ENCODE results near the gene GLIS1. TPM values are rescaled to one million over a fixed set of nuclear protein-coding genes. Genes with fewer than 3 reads are reported as not detected.

Gene GLIS1
- total RNA-seq, 2 experiments from 2014 or later: not detected

DNA sequence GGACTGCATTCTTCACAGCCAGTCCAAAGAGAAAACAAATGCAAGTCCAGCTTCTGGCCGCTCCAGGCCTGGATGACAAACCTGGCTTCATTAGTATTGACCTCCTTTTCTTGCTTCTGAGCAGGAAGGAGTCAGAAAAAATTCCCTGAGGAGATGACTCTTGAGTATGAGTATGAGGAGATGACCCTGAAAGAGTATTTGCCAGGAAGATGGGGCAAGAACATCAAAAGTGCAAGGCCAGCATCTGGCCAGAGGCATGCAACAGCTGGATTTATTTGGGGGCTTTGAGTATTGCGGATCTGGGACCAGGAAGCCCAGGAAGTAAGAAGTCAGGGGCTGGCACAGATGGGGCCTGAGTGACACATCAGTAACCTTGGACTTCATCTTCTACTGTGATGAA, 113.9 kb downstream of the GLIS1 start:
- Mint-ChIP-seq H3K36me3 (ENCODE audit: low read depth) (no peaks in the 10 kb centered on the region), H3K27me3 (no peaks in the 10 kb centered on the region), H3K9me3 (no peaks in the 10 kb centered on the region), H3K4me1 (ENCODE audit: low read depth) (no peaks in the 10 kb centered on the region), H3K4me3 (no peak overlapping the region), H3K27ac (no peak overlapping the region)
- ChIA-PET CTCF (no interaction called here), POLR2A (no interaction called here)
- TF ChIP-seq, protein P1, sequence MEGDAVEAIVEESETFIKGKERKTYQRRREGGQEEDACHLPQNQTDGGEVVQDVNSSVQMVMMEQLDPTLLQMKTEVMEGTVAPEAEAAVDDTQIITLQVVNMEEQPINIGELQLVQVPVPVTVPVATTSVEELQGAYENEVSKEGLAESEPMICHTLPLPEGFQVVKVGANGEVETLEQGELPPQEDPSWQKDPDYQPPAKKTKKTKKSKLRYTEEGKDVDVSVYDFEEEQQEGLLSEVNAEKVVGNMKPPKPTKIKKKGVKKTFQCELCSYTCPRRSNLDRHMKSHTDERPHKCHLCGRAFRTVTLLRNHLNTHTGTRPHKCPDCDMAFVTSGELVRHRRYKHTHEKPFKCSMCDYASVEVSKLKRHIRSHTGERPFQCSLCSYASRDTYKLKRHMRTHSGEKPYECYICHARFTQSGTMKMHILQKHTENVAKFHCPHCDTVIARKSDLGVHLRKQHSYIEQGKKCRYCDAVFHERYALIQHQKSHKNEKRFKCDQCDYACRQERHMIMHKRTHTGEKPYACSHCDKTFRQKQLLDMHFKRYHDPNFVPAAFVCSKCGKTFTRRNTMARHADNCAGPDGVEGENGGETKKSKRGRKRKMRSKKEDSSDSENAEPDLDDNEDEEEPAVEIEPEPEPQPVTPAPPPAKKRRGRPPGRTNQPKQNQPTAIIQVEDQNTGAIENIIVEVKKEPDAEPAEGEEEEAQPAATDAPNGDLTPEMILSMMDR (IDR thresholded peaks at IDR 0.05): no peak
- DNase-seq (no peak), ATAC-seq (no peak)
- intact Hi-C loops (cut with micrococcal nuclease): no loop called here

DNA sequence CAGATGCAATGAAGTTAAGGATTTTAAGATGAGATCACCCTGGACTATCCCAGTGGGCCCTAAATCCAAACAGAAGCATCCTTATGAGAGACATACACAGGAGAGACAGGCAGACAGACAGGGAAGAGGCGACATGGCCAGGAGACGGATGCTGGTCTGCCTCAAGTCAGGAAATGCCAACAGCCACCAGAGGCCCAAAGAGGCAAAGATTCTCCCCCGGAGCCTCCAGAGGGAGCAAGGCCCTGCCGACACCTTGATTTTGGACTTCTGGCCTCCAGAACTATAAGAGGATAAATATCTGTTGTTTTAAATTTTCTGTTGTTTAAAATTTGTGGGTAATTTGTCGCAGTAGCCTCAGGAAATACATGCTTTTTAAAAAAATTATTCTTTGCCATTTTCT, 116.4 kb downstream of the GLIS1 start:
- intact Hi-C loops (cut with micrococcal nuclease): no loop called here
- Mint-ChIP-seq H3K4me3 (no peak overlapping the region), H3K36me3 (ENCODE audit: low read depth) (no peaks in the 10 kb centered on the region), H3K27ac (no peak overlapping the region), H3K27me3 (no peaks in the 10 kb centered on the region), H3K9me3 (no peaks in the 10 kb centered on the region), H3K4me1 (ENCODE audit: low read depth) (no peaks in the 10 kb centered on the region)
- DNase-seq (no peak), ATAC-seq (no peak)
- TF ChIP-seq, protein P1 (IDR thresholded peaks at IDR 0.05): no peak
- ChIA-PET POLR2A (no interaction called here), CTCF (no interaction called here)

DNA sequence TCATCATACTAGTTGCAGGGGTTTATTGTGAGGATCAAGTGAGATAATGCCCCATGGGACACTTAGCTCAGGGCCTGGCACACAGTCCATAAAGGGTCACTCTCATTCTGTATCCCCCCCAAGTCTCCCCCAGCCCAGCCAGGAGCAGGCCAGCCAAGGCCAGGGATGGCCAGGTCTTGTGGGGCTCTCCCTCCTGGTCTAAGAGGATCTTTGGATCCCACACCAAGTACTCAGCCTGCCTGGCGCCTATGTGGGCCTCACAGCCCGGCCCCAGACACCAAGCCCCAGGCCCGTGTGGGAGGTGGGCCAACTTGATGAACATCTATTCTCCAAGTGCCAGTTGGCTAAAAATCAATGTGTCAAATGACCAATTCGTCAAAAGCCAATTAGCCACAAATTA, 117.8 kb downstream of the GLIS1 start:
- ChIA-PET POLR2A (no interaction called here), CTCF (no interaction called here)
- H3K4me1 Mint-ChIP-seq (ENCODE audit: low read depth): no peaks in the 10 kb centered on the region
- no peak for DNase-seq
- no peaks in the 10 kb centered on the region for H3K9me3 Mint-ChIP-seq
- H3K4me3 Mint-ChIP-seq: no peak overlapping the region
- no peaks in the 10 kb centered on the region for H3K36me3 Mint-ChIP-seq (ENCODE audit: low read depth)
- TF ChIP-seq, protein P1 (IDR thresholded peaks at IDR 0.05): no peak
- intact Hi-C loops (cut with micrococcal nuclease): no loop called here
- no peak for ATAC-seq
- no peaks in the 10 kb centered on the region for H3K27me3 Mint-ChIP-seq
- no peak overlapping the region for H3K27ac Mint-ChIP-seq

DNA sequence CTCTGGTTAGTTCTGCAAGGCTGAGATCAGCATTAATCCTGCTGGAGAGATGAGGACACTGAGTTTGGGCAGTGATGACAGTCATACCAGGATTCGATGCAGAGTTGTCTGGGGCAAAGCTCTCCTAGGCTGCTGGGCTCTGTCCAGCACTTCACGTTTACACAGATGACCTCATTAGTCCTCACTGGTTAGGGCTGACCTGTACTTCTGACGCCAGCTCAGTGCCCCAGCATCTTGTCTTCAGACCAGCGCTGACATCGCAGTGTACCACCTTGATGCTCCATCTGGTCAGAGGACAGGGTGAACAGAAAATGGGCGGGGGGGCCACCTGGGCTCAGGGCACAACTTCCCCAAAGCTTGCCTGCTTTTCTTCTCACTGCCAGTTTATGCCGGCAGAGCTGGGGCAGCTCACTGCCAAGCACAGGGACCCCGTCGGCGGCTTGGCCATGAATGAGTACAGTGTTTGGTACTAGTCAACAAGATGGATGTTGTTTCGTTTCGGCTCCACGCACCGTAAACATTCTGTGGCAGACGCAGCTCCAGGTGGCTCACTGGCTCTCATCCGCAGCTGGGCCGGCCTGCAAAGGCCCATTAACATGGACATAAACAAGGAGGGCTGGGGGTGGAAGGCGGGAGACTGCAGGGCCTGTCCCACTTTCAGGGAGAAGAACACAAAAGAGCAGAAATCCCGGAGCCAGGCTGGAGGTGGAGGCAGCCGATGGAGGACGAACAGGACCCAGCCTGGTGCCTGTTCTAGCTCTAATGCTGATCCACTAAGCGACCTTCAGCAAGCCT, 118.7 kb downstream of the GLIS1 start:
- intact Hi-C loops (cut with micrococcal nuclease): no loop called here
- Mint-ChIP-seq H3K27me3 (no peaks in the 10 kb centered on the region), H3K27ac (no peak overlapping the region), H3K4me1 (ENCODE audit: low read depth) (no peaks in the 10 kb centered on the region), H3K36me3 (ENCODE audit: low read depth) (no peaks in the 10 kb centered on the region), H3K9me3 (no peaks in the 10 kb centered on the region), H3K4me3 (no peak overlapping the region)
- ChIA-PET POLR2A (interaction anchor here (0.6 to 1.0 kb wide), 2 partner anchors 16 to 37 kb away, joined by 3 read pairs; no protein-coding TSS in a partner anchor), CTCF (no interaction called here)
- no peak for ATAC-seq
- DNase-seq: no peak
- TF ChIP-seq, protein P1 (IDR thresholded peaks at IDR 0.05): no peak

DNA sequence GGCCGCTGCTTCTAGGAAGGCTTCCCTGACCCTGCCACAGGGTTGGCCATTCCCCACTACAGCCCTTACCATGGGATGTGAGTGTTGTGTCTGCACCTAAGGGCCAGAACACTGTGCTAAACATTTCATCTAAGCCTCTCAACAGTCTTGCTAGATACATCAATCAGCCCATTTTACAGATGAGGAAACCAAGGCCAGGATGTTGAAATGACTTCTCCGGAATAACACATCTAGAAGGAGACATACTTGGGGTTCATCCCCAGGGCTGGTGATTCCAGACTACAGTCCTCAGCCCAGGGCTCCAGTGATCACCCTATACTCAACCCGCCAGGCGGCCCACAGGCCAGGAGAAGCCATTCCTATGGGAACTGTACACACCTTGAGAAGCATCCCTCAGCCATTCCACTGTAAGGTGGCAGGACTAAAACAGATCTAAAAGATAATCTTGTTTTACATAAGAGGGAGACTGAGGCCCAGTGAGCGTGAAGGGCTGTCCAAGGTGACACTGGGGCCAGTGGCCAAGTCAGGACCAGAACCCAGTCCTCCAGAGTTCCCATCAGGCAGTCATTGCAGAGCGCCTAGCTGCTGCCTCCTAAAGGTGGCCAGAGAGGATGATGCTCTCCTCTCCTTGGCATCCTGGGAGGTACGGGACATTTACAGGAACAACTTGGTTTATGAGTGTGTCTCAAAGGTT, 119.5 kb downstream of the GLIS1 start:
- Mint-ChIP-seq H3K4me1 (ENCODE audit: low read depth) (no peaks in the 10 kb centered on the region), H3K9me3 (no peaks in the 10 kb centered on the region), H3K27me3 (no peaks in the 10 kb centered on the region), H3K27ac (no peak overlapping the region), H3K4me3 (no peak overlapping the region), H3K36me3 (ENCODE audit: low read depth) (no peaks in the 10 kb centered on the region)
- TF ChIP-seq, protein P1 (IDR thresholded peaks at IDR 0.05): no peak
- DNase-seq: no peak
- intact Hi-C loops (cut with micrococcal nuclease): no loop called here
- no peak for ATAC-seq
- CTCF ChIA-PET: no interaction called here
- POLR2A ChIA-PET: interaction anchor here (1.0 kb wide), 1 partner anchor 17 kb away, joined by 3 read pairs; no protein-coding TSS in a partner anchor

Measured in activated CD8-positive, alpha-beta T cell treated with anti-CD3 and anti-CD28 coated beads for 36 hours (primary cell).